Measurements from ENCODE around the gene PPP1R37.

PPP1R37 gene

DNA sequence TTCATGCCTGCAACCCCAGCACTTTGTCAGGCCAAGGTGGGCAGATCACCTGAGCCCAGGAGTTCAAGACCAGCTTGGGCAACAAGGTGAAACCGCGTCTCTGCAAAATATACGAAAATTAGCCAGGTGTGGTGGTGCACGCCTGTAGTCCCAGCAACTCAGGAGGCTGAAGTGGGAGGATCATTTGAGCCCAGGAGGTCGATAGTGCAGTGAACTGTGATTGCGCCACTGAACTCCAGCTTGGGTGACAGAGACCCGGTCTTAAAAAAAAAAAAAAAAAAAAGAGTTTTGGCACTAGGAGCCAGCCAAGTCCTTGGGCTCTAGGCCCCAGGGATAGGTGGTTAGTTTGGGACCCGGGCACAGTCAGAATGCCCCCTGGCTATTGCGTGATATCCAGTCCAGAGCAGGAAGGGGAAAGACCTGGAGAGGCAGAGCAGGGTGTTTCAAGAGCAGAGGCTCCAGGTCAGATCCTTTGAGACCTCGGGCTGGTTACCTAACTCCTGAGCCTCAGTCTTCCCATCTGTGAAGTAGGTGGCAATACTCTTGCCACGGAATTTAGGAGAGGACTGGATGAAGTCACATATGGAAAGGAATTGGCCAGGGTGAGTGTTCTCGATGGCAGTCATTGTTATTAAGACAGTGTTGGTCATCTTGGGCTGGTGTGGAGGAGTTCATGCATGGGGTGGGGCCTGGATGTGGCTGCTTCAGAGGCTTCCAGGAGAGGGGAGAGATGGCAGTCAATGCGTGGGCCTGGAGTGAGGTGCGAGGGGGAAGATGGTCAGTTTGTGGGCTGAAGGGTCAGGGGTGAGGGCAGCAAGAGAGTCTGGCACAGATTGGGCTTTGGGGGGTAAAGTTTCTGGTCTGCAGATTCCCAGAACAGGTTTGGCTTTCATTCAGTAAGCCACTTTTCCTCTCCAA lies 2.8 kb downstream of the PPP1R37 start:
- DNase-seq (ENCODE audit: low read depth), result no peak
- TF ChIP-seq, protein P1, sequence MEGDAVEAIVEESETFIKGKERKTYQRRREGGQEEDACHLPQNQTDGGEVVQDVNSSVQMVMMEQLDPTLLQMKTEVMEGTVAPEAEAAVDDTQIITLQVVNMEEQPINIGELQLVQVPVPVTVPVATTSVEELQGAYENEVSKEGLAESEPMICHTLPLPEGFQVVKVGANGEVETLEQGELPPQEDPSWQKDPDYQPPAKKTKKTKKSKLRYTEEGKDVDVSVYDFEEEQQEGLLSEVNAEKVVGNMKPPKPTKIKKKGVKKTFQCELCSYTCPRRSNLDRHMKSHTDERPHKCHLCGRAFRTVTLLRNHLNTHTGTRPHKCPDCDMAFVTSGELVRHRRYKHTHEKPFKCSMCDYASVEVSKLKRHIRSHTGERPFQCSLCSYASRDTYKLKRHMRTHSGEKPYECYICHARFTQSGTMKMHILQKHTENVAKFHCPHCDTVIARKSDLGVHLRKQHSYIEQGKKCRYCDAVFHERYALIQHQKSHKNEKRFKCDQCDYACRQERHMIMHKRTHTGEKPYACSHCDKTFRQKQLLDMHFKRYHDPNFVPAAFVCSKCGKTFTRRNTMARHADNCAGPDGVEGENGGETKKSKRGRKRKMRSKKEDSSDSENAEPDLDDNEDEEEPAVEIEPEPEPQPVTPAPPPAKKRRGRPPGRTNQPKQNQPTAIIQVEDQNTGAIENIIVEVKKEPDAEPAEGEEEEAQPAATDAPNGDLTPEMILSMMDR (IDR thresholded peaks at IDR 0.05; ENCODE audit: low read depth, low read length, missing control alignments), result no peak
- H3K4me3 ChIP-seq (ENCODE audit: low read depth, low read length), result no peak overlapping the region

DNA sequence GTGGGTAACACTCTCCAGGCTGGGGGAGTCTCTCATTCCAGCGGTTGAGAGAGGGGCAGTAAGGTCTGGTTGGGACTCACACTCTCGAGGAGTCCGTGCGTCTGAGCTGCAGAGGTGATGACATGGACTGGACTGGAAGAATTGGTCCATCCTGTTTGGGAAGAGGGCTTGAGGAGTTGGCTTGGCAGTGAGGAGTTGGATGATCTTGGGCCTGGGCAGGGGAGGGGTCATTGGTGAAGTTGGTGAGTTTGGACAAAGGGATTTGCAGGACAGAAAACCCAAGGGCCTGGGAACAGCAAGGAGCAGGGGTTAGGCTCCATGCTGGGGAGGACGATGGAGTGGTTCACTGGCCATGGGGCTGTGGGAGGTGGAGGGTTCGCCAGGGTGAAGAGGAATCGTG lies 3.7 kb downstream of the PPP1R37 start:
- DNase-seq (ENCODE audit: low read depth), result no peak
- TF ChIP-seq, protein P1 (IDR thresholded peaks at IDR 0.05; ENCODE audit: low read depth, low read length, missing control alignments), result no peak
- H3K4me3 ChIP-seq (ENCODE audit: low read depth, low read length), result no peak overlapping the region

DNA sequence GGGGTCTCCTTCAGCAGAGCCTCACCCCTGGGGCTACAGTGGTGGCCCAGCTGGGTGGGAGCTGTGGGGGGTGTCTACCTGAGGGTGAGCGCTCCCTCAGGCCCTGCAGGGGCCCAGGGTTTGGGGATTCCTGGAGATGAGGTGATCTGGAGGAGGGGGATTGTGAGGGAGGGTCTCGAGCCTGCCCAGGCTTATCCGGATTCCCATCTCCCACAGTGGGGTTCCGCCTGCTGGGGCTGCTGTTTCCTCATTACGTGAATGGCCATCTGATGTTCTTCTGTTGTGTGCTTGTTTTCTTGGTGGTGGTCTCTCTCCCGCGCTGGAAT lies 4.4 kb downstream of the PPP1R37 start:
- TF ChIP-seq, protein P1 (IDR thresholded peaks at IDR 0.05; ENCODE audit: low read depth, low read length, missing control alignments), result no peak
- DNase-seq (ENCODE audit: low read depth), result no peak
- no peak overlapping the region for H3K4me3 ChIP-seq (ENCODE audit: low read depth, low read length)

DNA sequence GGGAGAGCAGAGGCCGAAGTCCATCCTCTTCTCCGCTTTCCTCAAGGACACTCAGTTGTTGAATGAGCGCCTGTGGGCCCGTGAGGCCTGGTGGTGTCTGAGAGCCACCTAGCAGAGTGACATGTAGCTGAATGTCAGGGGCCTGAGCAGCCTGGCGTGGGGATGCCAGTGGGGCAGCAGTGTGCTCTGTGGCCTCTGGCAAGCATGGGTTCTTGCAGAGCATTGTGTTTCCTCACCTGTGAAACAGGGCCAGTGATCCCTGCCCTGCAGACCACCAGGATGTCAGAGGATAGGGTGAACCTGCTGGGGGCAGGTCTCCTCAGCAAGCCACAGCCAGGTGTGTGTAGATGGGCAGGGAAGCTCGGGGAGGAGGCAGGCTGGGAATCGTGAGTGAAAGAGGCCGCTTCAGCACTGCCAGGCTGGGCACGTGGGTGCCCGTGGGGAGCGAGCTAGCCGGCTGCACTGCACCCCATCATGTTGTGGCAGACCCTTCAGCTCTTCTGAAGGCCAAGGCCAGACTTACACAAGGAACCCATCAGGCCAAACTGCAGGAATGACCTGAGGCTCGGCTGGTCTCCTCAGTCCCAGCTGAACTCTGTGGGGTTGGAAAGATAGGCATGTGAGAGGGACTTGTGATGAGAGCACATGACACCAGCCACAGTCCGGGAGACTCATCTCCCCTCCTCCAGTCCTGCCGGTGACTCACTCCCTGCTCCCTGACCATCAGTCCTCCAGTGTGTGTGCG lies 5.0 kb downstream of the PPP1R37 start:
- H3K4me3 ChIP-seq (ENCODE audit: low read depth, low read length), result no peak overlapping the region
- DNase-seq (ENCODE audit: low read depth), result no peak

DNA sequence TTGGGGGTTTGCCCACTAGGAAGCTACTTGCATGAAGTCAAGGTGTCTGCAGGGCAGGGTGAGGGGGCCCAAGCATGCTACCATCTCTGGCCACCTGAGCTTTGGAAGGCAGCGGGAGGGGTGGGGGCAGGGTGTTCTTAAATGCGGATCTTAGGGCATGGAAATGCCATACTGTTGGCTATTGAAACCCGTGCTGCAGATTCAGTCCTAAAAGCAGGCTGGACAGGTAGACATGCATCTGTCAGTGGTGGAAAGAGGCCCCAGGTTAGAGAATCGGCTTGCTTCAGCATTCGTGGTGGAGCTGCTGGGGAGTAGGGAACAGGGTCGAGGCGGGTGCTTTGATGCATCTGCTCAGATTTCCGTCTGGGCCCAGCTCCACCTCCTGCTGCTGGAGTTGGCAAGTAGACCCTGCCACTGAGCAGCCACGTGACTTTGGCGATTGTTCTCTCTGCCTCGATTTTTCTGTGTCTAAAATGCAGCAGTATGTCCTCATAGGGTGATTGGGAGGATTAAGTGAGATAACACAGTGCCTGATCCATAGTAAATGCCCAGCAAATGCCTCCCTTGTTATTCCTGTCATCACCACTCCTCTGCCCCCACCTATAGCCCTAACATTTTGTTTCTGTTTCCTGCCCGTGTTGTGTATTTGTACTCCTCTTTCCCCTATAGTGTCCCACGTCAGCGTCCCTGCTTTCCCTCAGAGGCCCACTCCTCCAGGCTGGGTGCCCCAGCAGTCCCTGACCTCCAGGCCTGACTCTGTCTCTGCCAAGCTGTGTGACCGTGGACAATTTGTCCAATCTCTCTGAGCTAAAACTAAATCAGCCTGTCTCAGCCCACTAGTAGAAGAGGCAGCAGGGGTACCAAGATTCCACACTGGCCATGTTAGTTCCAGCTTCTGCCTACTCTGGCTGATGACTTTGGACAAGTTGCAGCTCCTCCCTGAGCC lies 5.8 kb downstream of the PPP1R37 start:
- DNase-seq (ENCODE audit: low read depth), result no peak
- TF ChIP-seq, protein P1 (IDR thresholded peaks at IDR 0.05; ENCODE audit: low read depth, low read length, missing control alignments), result no peak
- H3K4me3 ChIP-seq (ENCODE audit: low read depth, low read length), result no peak overlapping the region

More for the DNA sequence above, 5.0 kb downstream of the PPP1R37 start:
- TF ChIP-seq, protein P1 (IDR thresholded peaks at IDR 0.05; ENCODE audit: low read depth, low read length, missing control alignments), result no peak

DNA sequence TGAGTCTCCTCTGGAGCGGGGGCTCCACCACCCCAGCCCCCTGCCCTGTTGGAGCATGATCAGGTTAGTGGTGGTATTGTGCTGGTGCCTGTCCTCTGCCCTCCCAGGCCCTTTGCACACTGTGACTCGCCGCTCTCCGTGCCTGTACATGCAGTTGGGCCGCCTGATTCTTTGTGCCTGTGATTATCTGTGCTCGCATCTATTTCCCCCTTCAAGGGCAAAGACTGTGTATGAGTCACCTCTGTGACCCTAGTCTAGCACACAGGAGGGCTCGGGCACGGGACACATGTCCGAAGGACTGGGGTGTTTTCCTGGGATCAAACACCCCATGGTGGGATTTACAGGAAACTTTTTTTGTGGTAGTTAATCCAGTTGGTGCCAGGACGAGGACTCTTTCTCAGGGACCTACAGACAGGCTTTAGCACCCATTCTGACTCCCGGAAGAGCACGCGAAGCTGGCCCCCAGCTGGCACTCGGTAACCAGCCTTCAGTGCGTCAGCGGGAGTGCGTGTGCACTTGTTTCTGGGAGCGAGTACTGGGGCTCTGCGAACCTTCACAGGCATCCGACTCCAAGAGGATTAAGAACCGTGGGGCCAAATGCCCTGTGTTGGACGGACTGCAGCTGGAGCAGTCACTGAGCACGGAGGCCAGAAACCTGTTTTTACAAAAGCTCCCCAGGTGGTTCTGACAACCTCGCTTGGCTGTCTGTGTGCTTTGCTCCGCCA lies 6.7 kb downstream of the PPP1R37 start:
- DNase-seq (ENCODE audit: low read depth), result no peak
- TF ChIP-seq, protein P1 (IDR thresholded peaks at IDR 0.05; ENCODE audit: low read depth, low read length, missing control alignments), result no peak

More for the DNA sequence above, 6.7 kb downstream of the PPP1R37 start:
- no peak overlapping the region for H3K4me3 ChIP-seq (ENCODE audit: low read depth, low read length)
